ENCODE results near the gene SIDT2. TPM values are rescaled to one million over a fixed set of nuclear protein-coding genes. Genes with fewer than 3 reads are reported as not detected.

Gene SIDT2
- total and polyA plus RNA-seq, 8 donors: 47.4 to 153 (median 82.5) TPM

DNA sequence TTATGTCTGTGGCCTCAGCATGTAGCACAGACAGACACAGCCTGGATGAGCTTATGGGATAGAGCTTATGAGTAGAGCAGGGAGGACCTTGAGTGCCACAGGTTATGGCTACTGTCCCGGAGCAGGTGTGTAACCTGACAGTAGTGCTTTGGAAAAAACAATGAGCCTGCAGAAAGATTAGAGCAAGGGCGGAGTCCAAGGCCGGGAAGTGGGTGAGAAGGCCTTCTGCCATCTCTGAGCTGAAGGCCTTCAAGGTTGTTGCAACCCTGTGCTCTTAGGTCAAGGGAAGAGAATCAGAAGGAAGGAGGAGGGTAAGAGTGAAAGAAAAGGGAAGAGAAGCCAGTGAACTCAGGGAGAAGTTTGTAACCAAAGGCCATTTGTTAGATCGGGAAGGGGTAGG, 16.7 kb downstream of the SIDT2 start:
- Histone ChIP-seq H3K4me3 (no peak overlapping the region), H3K4me1 (peaks cover 4 to 15% (median 15%) of the 10 kb centered on the region in 3 donors), H3K27ac (no peak overlapping the region), H3K36me3 (peaks cover 0 to 34% (median 9%) of the 10 kb centered on the region in 3 donors), H3K9me3 (no peaks in the 10 kb centered on the region), H3K27me3 (no peaks in the 10 kb centered on the region)
- intact Hi-C loops (cut with DNase I): no loop called here
- DNase-seq: peak in 3 of 6 donors; percentile 53 to 79 (median 73)
- FAIRE-seq: no peak
- TF ChIP-seq, protein P1, sequence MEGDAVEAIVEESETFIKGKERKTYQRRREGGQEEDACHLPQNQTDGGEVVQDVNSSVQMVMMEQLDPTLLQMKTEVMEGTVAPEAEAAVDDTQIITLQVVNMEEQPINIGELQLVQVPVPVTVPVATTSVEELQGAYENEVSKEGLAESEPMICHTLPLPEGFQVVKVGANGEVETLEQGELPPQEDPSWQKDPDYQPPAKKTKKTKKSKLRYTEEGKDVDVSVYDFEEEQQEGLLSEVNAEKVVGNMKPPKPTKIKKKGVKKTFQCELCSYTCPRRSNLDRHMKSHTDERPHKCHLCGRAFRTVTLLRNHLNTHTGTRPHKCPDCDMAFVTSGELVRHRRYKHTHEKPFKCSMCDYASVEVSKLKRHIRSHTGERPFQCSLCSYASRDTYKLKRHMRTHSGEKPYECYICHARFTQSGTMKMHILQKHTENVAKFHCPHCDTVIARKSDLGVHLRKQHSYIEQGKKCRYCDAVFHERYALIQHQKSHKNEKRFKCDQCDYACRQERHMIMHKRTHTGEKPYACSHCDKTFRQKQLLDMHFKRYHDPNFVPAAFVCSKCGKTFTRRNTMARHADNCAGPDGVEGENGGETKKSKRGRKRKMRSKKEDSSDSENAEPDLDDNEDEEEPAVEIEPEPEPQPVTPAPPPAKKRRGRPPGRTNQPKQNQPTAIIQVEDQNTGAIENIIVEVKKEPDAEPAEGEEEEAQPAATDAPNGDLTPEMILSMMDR (IDR thresholded peaks at IDR 0.05): no peak
- peak; percentile 48 to 83 (median 60) for ATAC-seq
- WGBS, 2 donors: 36 to 42% methylated on average over 4 of the region's 4 CpGs

- H3K36me3 ChIP-seq: peaks cover 0 to 32% (median 6%) of the 10 kb centered on the region in 3 donors
- FAIRE-seq (no peak), ATAC-seq (no peak), DNase-seq (no peak)
- H3K4me3 ChIP-seq: no peak overlapping the region
- TF ChIP-seq, protein P1 (IDR thresholded peaks at IDR 0.05): no peak
- H3K4me1 ChIP-seq: peaks cover 4 to 15% (median 15%) of the 10 kb centered on the region in 3 donors
- intact Hi-C loops (cut with DNase I): no loop called here
- no peaks in the 10 kb centered on the region for H3K9me3 ChIP-seq
- H3K27ac ChIP-seq: no peak overlapping the region
- 71 to 72% methylated on average over 19 of the region's 19 CpGs for WGBS, 2 donors
- H3K27me3 ChIP-seq: no peaks in the 10 kb centered on the region
These were observed 17.2 kb downstream of the SIDT2 start for GRCh38 chr11:117195761-117196160.

- DNase-seq (no peak), FAIRE-seq (no peak), ATAC-seq (no peak)
- 92% methylated on average over 7 of the region's 7 CpGs for WGBS, 2 donors
- TF ChIP-seq, protein P1 (IDR thresholded peaks at IDR 0.05): no peak
- Histone ChIP-seq H3K27me3 (no peaks in the 10 kb centered on the region), H3K4me3 (no peak overlapping the region), H3K36me3 (peaks cover 0 to 21% (median 5%) of the 10 kb centered on the region in 3 donors), H3K9me3 (no peaks in the 10 kb centered on the region), H3K27ac (no peak overlapping the region), H3K4me1 (peaks cover 4 to 15% (median 15%) of the 10 kb centered on the region in 3 donors)
- intact Hi-C loops (cut with DNase I): no loop called here
These were observed 18.5 kb downstream of the SIDT2 start for GRCh38 chr11:117197006-117197405.

DNA sequence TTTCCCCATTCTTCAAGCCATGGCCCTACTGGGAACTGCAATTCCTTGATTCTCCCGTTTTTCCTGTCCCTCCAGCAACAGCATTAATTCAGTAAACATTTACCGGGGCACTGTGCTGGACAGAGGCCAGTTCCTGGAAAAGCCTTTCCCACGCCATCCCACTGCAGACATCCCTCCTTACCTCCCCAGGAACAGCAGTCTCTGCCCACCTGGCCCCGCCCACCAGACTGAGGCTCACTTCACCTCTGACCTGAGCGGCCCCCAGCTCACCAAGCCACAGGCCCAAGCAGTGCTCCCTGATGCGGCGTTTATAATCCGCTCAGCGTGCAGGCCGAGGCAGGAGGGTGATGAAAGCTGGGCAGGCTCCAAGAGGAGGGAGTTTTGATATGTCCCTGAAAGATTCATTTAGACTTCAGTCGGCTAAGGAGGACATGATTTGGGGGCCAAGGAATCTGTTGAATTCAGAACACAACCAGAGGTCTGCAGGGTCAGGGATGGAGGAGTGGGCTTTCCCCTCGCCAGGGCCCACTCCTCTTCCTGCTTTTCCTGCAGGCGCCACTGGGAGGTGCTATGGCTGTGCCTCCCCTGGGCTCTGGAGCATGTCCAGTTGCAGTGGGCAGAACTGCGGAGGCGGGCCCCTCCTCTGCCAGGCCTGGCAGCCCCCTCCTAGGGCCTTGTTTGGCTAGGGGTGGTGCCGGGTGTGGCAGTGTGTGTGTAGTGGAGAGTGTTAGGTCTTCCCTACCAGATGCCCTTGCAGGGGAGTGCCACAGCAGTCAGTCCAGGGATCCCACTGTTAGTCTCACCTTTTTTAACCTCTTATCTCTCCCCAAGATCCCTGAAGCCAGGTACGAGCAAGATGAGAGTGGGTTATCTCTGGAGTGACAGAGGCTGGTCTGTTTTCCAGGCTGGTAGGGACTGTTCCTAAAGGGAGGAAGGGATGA, 19.2 kb downstream of the SIDT2 start:
- intact Hi-C loops (cut with DNase I): no loop called here
- Histone ChIP-seq H3K4me1 (peaks cover 4 to 15% (median 15%) of the 10 kb centered on the region in 3 donors), H3K27ac (no peak overlapping the region)

More for the DNA sequence above, 19.2 kb downstream of the SIDT2 start:
- peak in 2 of 4 donors; percentile 10 to 15 for ATAC-seq
- Histone ChIP-seq H3K27me3 (no peaks in the 10 kb centered on the region), H3K4me3 (no peak overlapping the region), H3K9me3 (no peaks in the 10 kb centered on the region), H3K36me3 (peaks cover 0 to 13% (median 5%) of the 10 kb centered on the region in 3 donors)
- TF ChIP-seq, protein P1 (IDR thresholded peaks at IDR 0.05): no peak
- 39 to 46% methylated on average over 17 of the region's 17 CpGs for WGBS, 2 donors
- FAIRE-seq: no peak
- DNase-seq: peak in 2 of 6 donors; percentile 20 to 61
